GM21825 (cell line): ENCODE data around the gene SHC3.

Source experiments
- ATAC-seq: cut with Tn5 transposase; IDR thresholded peaks from one replicate; pipeline ENCODE4 v1.9.1; 2021; ENCODE audit warnings: mild to moderate bottlenecking, moderate library complexity; ENCODE audit not compliant: unreplicated experiment

Gene SHC3

DNA sequence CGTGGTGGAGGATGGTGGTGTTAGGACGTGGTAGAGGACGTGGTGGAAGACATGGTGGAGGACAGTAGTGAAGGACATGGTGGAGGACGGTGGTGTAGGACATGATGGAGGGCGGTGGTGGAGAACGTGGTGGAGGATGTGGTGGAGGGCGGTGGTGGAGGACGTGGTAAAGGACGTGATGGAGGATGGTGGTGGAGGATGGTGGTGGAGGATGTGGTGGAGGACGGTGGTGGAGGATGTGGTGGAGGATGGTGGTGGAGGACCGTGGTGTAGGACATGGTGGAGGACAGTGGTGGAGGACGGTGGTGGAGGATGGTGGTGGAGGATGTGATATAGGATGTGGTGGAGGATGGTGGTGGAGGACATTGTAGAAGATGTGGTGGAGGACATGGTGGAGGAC, 119.7 kb downstream of the SHC3 start:
- ATAC-seq: no peak

DNA sequence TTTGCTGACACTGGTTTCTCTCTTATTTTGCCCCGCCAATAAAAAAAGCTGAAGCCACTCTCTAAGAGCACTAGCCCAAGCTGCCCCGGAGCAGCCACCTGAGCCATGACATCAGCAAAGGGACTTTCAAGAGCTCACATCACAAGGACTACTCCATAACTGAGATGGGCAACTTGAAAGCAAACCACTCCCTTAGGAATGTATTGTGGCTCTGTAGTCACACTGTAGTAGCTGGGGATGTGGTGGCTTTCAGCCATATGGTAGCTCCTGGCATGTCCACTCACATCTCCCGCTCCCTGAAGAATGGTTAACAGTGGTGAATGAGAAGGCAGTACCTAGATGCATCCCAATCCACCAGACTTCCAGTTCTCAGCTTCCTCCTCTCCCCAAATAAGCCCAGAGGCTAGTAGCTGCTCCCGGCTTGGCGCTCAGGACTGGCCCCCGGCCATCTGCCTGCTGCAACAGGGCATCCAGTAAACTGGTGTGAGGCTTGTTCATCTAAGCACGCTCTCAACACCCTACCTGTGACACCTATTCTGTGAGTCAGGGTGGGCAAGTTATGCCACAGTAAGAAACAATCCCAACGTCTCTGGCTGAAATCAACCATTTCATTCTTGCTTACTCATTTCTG, 123.6 kb downstream of the SHC3 start:
- ATAC-seq: no peak

DNA sequence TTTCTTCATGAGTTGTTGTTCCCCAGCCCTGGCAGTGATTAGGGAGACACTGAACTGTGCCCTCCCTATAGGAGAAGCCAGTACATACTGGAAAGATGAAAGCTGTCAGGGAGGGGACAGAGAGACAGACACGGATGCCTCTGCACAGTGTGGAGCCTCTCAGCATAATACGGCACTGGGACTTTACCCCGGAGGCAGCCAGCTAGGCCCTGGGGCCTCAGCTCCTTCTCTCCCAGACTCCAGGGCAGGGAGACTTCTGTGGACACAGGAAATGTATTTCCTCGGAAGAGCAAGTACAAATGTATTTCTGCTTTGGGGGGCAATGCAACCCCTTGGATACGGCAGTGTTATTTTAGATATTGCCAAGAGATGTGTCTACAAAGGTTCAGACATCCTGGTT, 125.3 kb downstream of the SHC3 start:
- no peak for ATAC-seq

DNA sequence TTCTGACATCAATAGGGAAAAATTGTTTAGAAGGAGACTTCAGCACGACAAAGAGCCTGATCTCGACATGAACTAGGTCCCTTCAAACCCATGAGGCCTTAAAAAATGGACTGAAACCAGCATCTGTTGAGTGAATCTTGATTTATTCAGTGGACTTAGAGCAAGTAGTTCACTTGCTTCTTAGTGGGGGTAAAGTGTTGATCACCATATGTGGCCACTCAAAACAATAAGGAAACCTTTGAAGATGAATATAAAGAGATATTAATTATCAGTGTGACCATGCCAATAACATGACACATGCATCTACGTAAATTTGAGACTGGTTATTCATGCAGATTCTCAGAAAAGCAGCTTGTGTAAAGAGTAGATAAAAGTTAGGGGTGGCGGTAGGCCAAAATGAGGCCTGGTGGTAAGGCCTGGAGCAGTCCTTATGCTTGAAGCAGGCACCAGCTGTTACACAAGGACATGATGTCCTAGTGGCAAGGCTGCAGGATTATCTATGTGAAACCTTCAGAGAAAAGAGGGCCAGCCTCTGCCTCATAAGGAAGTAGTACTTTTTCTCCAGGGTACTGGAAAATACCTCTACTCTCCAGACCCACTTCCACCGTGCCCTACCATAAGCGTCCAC, 126.0 kb downstream of the SHC3 start:
- ATAC-seq: no peak

DNA sequence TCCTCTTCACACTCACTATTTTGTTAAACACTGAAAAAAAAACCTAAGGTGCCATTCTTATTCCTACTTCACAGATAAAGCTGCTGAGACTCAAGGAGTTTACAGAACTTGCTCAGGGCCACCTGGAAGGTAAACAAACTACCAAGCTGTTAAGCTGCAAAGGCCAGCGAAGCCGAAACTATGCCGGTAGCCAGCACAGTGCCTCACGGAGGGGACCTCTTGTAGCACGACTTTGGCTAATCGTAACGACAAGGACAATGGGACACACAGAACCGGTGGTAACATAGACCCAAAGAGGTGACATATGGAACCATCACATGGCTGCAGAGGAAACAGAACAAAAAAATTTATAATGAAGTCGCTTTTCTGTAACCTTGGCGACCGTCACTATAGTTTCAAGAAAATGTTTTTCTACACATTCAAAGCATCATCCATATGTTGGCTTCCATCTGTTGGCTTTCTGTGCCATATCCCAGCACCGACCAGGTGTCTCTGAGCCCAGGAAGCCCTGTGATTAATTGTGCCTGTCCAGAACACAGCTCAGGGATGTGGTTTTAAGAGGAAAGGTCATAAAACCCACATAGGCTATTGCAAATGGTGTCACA, 127.1 kb downstream of the SHC3 start:
- no peak for ATAC-seq

DNA sequence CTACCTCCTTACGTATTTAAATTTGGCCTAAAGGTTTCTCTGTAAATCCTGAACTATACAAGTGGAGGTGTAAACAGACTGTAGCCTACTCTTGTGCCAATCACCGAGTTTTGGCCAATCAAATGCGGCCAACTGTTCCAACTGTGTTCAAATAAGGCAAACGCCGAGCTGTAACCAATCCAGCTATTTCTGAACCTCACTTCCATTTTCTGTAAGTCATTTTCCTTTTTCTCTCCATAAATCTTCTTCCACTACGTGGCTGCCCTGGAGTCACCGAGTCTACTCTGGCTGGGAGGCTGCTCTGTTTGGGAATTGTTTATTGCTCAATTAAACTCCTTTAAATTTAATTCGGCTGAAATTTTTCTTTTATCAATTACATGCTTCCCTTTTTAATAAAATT, 129.0 kb downstream of the SHC3 start:
- no peak for ATAC-seq

DNA sequence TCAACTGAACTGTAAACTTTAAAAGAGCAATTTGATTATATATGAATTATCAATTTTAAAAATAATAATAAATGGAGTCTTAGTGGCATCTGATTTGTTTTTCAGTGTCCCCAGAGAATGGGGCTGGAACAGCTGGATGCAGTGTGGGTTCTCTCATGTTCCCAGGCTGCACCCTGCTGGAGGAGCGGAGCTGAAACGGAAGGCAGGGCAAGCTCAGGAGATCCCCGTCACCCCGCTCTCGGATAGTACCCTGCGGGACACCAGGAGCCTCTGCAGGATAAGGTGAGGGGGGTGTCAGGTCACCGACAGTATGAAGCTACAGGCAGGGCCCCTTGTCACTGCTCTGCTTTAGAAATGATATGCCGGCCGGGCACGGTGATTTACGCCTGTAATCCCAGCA, 130.0 kb downstream of the SHC3 start:
- ATAC-seq: no peak

DNA sequence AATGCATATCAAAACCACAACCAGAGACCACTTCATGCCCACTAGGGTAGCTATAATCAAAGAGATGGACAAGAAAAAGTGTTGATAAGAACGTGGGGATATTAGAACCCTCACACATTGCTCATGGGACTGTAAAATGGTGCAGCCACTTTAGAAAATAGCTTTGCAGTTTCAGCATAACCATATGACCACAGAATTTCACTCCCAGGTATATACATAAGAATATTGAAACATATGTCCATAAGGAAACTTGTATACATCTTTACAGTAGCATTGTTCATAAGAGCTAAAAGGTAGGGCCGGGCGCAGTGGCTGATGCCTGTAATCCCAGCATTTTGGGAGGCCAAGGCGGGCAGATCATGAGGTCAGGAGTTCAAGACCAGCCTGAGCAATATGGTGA, 131.0 kb downstream of the SHC3 start:
- no peak for ATAC-seq

DNA sequence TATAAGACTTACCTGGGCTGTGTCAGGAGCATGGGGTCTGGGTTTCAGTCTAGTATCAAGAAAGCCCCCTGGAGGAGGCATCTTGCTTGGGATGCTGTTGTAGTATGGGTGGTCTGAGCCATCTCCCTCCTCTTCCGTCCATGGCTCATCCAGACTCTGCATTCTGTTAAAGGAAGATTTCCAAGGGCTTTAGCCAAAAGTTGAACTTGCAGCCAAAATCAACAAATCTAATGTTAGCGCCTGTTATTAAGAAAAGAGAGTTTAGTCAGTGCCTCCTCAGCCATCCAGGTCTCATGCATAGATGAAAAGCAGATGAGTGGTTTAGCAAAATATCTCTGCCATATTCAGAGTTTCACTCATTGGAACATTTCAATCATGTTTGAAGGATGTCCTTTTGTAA, 131.8 kb downstream of the SHC3 start:
- ATAC-seq: no peak

DNA sequence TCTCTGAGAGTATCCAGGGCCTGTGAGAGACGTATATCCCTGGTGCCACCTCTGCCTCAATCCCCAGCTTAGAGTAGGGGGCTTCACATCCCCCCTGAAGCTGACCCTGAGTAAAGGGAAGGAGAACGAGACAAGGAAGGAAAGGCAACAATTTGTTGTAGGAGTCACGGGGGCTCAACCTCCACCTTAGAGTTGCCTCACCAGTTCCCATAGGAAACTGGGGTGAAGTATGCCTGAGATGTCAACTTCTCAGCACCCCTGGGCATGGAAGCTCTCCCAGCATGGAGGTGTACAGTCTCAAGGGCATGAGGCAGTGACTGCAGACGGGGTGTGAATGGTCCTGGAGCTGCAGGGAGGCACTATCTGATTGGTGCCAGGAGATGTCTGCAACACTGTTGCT, 133.7 kb downstream of the SHC3 start:
- ATAC-seq: no peak

DNA sequence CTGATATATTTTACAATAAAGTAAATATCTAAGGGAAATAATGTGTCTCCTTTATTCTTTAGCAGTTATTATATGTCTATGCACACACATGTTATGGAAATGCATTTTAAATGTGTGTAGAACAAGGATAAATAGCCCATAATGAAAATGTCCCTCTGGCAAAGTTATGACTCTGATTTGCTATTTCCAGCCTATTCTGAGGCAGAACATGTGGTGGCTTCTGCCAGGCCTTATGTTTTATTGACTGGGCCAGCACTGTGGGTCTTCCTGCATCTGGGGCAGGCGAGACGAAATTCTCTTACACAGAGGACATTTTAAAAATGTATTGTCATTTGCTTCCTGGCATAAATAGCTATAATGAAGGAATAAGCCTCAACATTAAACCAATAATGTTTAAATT, 134.5 kb downstream of the SHC3 start:
- ATAC-seq: no peak

DNA sequence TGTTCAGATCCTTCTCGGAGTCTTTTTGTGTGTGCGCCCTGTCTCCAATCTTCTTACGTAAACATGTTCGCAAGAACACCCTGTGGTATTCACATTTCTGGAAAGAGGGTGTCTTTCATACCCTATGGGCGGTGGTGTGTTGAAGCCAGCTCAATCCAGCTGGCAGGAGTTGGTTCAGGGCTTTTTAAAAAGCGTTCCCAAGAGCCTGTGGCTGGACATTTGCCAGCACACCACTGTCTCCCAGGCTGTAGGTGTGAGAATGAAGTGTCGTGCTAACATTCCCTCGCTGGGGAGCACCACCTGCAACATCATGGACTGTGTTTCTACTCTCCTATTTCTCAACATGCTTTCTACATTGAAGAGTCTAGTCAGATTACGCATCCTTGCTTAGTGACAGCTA, 135.6 kb downstream of the SHC3 start:
- no peak for ATAC-seq

DNA sequence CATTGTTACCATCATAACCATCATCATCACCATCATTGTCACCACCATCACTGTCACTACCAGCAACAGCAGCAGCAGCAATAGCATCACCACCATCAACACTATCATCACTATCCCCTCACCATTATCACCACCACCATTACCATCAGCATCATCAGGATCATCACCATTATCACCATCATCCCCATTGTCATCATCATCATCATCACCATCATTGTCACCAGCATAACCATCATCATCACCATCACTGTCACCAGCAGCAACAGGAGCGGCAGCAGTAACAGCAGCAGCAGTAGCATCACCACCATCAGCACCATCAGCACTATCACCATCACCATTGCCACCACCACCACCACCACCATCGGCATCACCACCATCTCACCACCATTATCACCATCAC, 139.0 kb downstream of the SHC3 start:
- ATAC-seq: no peak

DNA sequence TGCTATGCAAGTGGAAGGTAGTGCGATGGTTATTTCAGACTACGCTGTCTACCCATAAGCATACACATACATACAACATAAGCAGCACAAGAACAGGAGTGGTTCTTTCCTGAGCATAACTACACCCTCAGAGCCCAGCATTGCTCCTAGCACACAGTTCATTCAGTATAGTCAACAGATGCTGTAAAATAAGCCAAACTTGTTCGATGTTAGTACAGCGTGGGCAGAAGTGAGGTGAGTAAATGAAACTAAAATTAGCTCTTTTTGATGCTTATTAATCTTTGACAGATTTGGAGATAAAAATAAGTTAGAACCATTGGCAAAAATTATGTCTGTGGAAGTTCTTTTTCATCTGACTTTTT, 139.5 kb downstream of the SHC3 start:
- ATAC-seq: no peak

DNA sequence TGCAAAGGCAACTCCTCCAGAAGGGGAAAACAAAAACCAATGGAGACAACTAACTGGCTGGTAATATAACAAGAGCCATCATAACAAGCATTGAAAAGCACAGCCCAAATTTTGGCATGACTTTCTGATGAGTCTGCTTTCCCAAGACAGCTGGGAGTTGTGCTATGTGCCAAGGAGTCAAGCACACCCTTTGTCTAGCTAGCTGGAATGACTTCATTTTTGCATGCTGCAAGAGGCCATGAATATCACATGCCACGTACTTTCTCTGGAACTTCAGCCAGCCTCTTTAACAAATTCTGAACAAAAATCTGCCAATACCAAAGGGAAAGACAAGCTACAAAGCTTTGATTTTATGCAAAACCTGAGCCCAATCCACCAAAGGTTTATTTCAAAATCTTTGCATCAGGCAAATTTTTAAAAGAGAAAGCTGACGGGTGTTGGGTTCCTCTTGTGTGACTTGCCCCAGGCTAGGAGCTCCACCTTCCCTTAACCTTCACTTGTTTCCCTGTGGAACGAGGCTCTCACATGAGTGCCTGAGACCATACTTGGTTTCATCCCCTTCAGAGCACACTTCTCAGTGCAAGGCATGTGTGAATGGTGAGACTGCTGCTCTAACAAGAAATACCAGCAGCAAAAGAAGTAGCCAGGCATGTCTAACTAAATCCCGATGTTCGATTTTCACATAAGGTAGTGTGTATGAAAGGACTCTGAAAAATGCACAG, 140.1 kb downstream of the SHC3 start:
- no peak for ATAC-seq

DNA sequence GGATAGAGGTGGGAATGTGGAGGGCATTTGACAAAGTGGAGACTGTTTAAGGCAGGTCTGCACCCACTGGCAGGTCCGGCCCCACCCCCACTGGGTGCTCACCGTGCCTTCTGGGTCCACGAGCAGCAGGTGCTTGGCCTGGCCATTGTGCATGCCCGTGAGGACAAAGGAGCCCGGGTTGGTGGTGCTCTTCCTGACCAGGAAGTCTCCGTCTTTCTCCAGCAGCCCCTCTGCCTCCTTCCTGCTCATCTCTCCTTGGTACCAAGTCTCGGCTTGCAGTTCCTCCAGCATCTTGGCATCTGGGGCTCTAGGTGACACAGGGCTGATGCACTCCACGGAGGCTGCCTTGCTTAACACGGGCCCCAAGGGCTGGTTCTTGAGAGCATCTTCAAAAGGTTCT, 140.7 kb downstream of the SHC3 start:
- ATAC-seq: no peak

DNA sequence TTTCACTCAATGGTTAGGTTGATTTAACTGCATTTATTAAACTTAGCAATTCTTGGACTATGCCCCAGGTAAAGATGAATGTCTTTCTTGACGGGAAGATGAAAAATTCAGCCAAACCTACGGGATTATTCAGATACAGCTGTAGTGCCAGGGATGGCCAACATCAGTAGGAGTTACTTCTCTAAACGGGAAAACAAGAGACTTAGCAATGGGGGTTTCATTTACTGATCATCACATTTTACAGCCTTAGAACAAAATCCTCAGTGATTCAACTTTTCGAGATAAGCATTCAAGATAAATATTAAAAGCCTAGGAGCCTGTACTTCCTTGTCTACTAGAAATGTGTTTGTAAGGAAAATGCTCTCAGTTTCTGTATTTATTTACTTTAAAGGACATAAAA, 141.3 kb downstream of the SHC3 start:
- ATAC-seq: no peak

DNA sequence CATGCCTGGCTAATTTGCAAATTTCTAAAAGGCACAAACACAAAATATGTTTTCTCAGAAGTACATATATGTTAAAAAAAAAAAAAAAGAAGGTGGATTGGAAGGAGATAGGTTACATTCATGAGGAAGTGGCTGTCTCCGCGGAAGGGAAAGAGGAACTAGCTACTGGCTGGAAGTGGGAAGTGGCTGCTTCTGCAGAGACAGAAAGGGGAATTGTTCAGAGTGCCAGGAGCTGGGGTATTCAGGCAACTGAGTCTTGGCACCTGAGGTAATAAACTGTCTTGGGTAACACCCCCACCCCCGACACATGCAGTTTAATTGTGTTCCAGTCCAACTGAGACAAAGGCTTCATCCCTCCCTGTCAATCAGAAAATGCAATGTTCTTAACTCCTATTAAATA, 141.7 kb downstream of the SHC3 start:
- no peak for ATAC-seq

DNA sequence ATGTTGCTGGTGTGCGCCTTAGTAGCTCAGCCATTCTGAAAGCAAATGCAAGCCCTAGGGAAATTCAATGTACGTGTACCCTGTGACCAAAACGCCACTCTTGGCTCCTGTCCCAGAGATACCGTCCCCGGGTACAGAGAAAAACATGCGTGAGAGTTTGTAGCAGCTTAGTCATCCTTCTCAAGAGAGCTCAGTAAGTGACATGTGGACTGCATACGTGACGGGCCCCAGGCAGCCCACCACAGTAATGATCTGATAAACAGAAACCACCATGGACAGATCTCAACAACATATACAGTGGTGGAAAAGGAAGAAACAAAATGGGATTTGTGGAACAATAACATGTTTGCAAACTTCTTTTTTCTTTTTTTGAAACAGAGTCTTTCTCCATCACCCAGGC, 142.2 kb downstream of the SHC3 start:
- ATAC-seq: no peak

DNA sequence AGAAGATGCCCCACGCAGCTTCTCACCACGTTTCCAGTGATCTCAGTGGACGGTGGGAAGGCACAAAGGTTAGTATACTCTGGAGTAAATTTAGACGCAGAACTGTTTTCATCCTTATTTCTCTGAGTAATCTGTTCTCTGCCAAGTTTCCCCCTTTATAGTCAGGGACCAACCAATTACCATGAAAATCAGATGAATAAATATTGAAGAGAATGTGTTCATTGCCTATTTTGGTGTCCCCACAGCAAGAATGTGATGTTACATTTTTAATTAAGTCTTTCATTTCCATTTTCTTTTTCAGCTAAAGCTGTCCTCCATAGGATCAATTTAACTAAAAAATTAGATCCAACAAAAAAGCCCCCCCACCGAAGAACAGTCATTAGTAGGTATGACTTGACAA, 146.0 kb downstream of the SHC3 start:
- no peak for ATAC-seq

DNA sequence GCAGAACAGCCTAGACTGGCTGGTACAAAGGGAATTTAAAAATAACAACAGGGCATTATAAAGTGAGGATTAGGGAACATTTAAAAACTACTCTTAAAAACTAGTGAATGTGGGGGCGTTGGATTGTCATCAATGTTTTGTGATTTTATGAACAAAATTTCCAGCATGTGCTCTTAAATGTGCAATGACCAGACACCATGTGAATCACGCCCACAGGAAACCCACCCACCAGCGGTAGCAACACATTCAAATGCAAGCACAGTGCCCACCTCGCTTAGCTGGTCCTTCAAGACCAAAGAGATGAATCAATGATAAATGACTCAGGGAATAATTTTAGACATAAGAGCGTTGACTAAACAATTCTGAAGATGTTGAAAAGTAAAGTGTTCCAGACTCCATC, 146.4 kb downstream of the SHC3 start:
- ATAC-seq: no peak

DNA sequence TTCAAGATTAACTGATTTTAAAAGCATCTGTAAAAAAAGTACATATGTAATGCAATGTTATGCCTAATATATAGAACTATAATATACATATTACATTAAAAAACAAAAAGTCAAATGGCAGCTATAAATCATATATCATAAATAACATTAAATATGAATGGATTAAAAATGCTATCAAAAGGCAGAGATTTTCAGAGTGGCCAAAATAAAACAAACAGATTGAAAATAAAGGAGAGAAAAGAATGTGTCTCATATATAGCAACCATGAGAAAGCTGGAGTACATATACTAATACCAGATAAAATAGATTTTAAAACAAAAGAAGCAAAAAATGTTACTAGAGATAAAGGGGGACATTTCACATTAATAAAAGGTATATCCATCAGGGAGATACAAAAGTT, 148.8 kb downstream of the SHC3 start:
- ATAC-seq: no peak
